ENCODE measurements around the gene MPG.
"Not testable (repeated sequence)": the region's sequence is repeated elsewhere in the genome, so short reads cannot be mapped to it uniquely, and the experiment has no call there.

The MPG gene

GRCh38 chr16:112153-112840, 34.3 kb downstream of the MPG start:
- DNase-seq (ENCODE audit: low read depth), result no peak

GRCh38 chr16:114327-114726, 36.3 kb downstream of the MPG start:
- DNase-seq (ENCODE audit: low read depth), result no peak

GRCh38 chr16:116015-116414, 38.0 kb downstream of the MPG start:
- DNase-seq (ENCODE audit: low read depth), result no peak

GRCh38 chr16:117379-118365, 39.6 kb downstream of the MPG start:
- no peak for DNase-seq (ENCODE audit: low read depth)

GRCh38 chr16:118857-119256, 40.8 kb downstream of the MPG start:
- no peak for DNase-seq (ENCODE audit: low read depth)

GRCh38 chr16:119295-119694, 41.3 kb downstream of the MPG start:
- DNase-seq (ENCODE audit: low read depth), result no peak

GRCh38 chr16:119835-120491, 41.9 kb downstream of the MPG start:
- DNase-seq (ENCODE audit: low read depth), result no peak

- DNase-seq (ENCODE audit: low read depth), result no peak
These were observed 42.7 kb downstream of the MPG start for GRCh38 chr16:120756-121155.

- DNase-seq (ENCODE audit: low read depth), result no peak
These were observed 44.3 kb downstream of the MPG start for GRCh38 chr16:122361-122760.

- not testable (repeated sequence) for DNase-seq (ENCODE audit: low read depth)
These were observed 45.7 kb downstream of the MPG start for GRCh38 chr16:123558-124350.

- DNase-seq (ENCODE audit: low read depth), result no peak
These were observed 47.0 kb downstream of the MPG start for GRCh38 chr16:125011-125410.

GRCh38 chr16:129075-129474, 51.0 kb downstream of the MPG start:
- no peak for DNase-seq (ENCODE audit: low read depth)

- no peak for DNase-seq (ENCODE audit: low read depth)
These were observed 52.6 kb downstream of the MPG start for GRCh38 chr16:130533-131173.

GRCh38 chr16:132120-132519, 54.1 kb downstream of the MPG start:
- no peak for DNase-seq (ENCODE audit: low read depth)

GRCh38 chr16:133716-134115, 55.7 kb downstream of the MPG start:
- no peak for DNase-seq (ENCODE audit: low read depth)

Measured in HS-27A (cell line).